ENCODE results near the gene CDA. TPM values are rescaled to one million over a fixed set of nuclear protein-coding genes. Genes with fewer than 3 reads are reported as not detected.

The CDA gene
- total RNA-seq, 1 donor from 2014 or later, result not detected

- intact Hi-C loops (cut with micrococcal nuclease), result no loop called here
Observed at GRCh38 chr1:20645414-20645813, 56.5 kb downstream of the CDA start.

GRCh38 chr1:20648438-20648837 lies 59.5 kb downstream of the CDA start:
- intact Hi-C loops (cut with micrococcal nuclease), result no loop called here

GRCh38 chr1:20648946-20649345 lies 60.0 kb downstream of the CDA start:
- intact Hi-C loops (cut with micrococcal nuclease), result no loop called here

- intact Hi-C loops (cut with micrococcal nuclease), result no loop called here
Observed at GRCh38 chr1:20652300-20652699, 63.4 kb downstream of the CDA start.

- intact Hi-C loops (cut with micrococcal nuclease), result no loop called here
Observed at GRCh38 chr1:20654104-20654690, 65.3 kb downstream of the CDA start.

- intact Hi-C loops (cut with micrococcal nuclease), result no loop called here
Observed at GRCh38 chr1:20657024-20657423, 68.1 kb downstream of the CDA start.

GRCh38 chr1:20658166-20658915 lies 69.4 kb downstream of the CDA start:
- intact Hi-C loops (cut with micrococcal nuclease), result loop anchor here (2.0 kb wide), 1 partner anchor 472 kb away; the partner anchor contains the start of genes PLA2G2C and UBXN10

- intact Hi-C loops (cut with micrococcal nuclease), result loop anchor here (5.0 kb wide), 2 partner anchors 1173 to 1792 kb away; partner anchors contain the start of genes CAPZB and ZBTB40
Observed at GRCh38 chr1:20660363-20660762, 71.5 kb downstream of the CDA start.

- intact Hi-C loops (cut with micrococcal nuclease), result loop anchor here (1.0 to 5.0 kb wide), 9 partner anchors 27 to 1791 kb away; partner anchors contain the start of genes CAPZB, EIF4G3, HP1BP3 and OTUD3
Observed at GRCh38 chr1:20660847-20661206, 71.9 kb downstream of the CDA start.

- intact Hi-C loops (cut with micrococcal nuclease), result loop anchor here (1.0 to 5.0 kb wide), 9 partner anchors 27 to 1791 kb away; partner anchors contain the start of genes CAPZB, EIF4G3, HP1BP3 and OTUD3
Observed at GRCh38 chr1:20661207-20662109, 72.6 kb downstream of the CDA start, which contains the start of gene DDOST. Gene DDOST (minus strand): TSS chr1:20661369. CDS start chr1:20661350, 19 bp downstream.

- intact Hi-C loops (cut with micrococcal nuclease), result loop anchor here (5.0 kb wide), 2 partner anchors 1175 to 1790 kb away; partner anchors contain the start of genes CAPZB and ZBTB40
Observed at GRCh38 chr1:20662110-20662475, 73.2 kb downstream of the CDA start.

GRCh38 chr1:20663365-20663764 lies 74.5 kb downstream of the CDA start:
- intact Hi-C loops (cut with micrococcal nuclease), result loop anchor here (5.0 kb wide), 2 partner anchors 1176 to 1789 kb away; partner anchors contain the start of genes CAPZB and ZBTB40

GRCh38 chr1:20663969-20664715 lies 75.2 kb downstream of the CDA start:
- intact Hi-C loops (cut with micrococcal nuclease), result loop anchor here (5.0 kb wide), 2 partner anchors 1177 to 1788 kb away; partner anchors contain the start of genes CAPZB and ZBTB40

- intact Hi-C loops (cut with micrococcal nuclease), result no loop called here
Observed at GRCh38 chr1:20665726-20666125, 76.8 kb downstream of the CDA start.

- intact Hi-C loops (cut with micrococcal nuclease), result no loop called here
Observed at GRCh38 chr1:20666146-20666545, 77.2 kb downstream of the CDA start.

- intact Hi-C loops (cut with micrococcal nuclease), result no loop called here
Observed at GRCh38 chr1:20666804-20667203, 77.9 kb downstream of the CDA start.

All from T-helper 1 cell treated with Interleukin-12 subunit alpha and Interleukin-12 subunit beta and Interleukin-4 antibody, amounts not matched to agents 30 ng/mL and 1 ng/mL, for 36 hours (primary cell).